GM12872 (cell line): ENCODE data around the gene NOVA2.

Experiments used
- TF ChIP-seq, protein P1 (sequence below): IDR thresholded peaks from 3 replicates; pipeline ENCODE4 v1.5.1; 2011; ENCODE audit warnings: low read depth, mild to moderate bottlenecking, low read length, moderate library complexity; ENCODE audit not compliant: insufficient read depth

The NOVA2 gene, protein sequence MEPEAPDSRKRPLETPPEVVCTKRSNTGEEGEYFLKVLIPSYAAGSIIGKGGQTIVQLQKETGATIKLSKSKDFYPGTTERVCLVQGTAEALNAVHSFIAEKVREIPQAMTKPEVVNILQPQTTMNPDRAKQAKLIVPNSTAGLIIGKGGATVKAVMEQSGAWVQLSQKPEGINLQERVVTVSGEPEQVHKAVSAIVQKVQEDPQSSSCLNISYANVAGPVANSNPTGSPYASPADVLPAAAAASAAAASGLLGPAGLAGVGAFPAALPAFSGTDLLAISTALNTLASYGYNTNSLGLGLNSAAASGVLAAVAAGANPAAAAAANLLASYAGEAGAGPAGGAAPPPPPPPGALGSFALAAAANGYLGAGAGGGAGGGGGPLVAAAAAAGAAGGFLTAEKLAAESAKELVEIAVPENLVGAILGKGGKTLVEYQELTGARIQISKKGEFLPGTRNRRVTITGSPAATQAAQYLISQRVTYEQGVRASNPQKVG

DNA sequence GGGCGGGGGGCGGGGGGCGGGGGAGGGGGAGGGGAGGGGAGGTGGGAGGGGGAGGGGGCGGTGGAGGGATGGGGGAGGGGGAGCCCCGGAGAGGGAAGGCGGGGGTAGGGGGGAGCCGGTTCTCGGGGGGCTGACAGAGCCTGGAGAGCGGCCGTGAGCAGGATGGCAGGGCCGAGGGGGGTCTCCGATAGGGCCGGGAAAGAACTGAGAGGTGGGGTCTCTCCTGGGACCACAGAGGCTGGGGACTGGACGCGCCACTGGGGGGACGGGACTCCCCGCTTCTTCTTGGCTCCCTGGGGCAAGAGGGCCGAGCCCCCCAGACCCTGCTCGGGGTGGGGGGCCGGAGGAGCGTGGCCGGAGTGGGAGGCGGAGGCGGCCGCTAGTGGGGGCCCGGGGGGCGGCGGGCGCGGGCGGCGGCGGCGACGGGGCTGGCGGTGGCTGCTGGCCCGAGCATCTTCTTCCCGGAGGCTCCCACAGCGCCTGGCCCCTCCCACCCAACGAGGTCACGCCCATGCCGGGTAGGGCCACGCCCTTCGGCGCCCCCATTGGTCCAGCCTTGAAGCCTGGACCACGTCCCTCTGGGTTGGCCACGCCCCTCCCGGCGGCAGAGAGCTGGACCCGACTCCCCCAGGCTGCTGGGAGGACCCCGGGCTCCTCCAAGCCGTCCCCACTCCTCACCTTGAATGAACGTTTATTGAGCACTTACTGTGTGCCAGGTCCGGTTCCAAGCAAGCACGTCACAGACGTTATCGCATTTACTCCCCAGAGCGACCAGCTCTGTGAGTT lies at the start of gene NOVA2:
TSS of gene NOVA2 (minus strand) at position 313 of the 786 bp plus-strand sequence. CDS start 514 bp downstream, outside the sequence.
- TF ChIP-seq, protein P1, sequence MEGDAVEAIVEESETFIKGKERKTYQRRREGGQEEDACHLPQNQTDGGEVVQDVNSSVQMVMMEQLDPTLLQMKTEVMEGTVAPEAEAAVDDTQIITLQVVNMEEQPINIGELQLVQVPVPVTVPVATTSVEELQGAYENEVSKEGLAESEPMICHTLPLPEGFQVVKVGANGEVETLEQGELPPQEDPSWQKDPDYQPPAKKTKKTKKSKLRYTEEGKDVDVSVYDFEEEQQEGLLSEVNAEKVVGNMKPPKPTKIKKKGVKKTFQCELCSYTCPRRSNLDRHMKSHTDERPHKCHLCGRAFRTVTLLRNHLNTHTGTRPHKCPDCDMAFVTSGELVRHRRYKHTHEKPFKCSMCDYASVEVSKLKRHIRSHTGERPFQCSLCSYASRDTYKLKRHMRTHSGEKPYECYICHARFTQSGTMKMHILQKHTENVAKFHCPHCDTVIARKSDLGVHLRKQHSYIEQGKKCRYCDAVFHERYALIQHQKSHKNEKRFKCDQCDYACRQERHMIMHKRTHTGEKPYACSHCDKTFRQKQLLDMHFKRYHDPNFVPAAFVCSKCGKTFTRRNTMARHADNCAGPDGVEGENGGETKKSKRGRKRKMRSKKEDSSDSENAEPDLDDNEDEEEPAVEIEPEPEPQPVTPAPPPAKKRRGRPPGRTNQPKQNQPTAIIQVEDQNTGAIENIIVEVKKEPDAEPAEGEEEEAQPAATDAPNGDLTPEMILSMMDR: no peak

DNA sequence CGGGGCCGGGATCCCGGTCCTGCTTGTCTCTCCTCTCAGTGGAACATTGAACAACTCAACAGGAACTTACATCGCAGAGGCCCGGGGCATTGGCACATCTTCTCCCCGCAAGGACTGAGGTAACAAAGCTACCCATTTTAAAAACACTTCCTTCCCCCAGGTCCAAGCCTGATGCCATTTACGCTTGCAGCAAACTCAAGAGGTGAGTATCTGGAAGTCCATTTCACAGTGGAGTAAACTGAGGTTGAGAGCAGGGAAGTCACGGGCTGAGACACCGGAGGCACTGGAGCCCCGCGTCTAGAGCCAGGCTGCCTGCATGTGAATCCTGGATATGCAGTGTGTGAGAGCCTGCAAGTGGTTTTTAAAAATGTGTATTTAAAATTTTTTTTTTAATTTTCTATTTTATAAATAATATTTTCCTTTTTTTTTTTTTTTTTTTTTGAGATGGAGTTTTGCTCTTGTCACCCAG lies 49.7 kb upstream of the NOVA2 start:
- TF ChIP-seq, protein P1: no peak

DNA sequence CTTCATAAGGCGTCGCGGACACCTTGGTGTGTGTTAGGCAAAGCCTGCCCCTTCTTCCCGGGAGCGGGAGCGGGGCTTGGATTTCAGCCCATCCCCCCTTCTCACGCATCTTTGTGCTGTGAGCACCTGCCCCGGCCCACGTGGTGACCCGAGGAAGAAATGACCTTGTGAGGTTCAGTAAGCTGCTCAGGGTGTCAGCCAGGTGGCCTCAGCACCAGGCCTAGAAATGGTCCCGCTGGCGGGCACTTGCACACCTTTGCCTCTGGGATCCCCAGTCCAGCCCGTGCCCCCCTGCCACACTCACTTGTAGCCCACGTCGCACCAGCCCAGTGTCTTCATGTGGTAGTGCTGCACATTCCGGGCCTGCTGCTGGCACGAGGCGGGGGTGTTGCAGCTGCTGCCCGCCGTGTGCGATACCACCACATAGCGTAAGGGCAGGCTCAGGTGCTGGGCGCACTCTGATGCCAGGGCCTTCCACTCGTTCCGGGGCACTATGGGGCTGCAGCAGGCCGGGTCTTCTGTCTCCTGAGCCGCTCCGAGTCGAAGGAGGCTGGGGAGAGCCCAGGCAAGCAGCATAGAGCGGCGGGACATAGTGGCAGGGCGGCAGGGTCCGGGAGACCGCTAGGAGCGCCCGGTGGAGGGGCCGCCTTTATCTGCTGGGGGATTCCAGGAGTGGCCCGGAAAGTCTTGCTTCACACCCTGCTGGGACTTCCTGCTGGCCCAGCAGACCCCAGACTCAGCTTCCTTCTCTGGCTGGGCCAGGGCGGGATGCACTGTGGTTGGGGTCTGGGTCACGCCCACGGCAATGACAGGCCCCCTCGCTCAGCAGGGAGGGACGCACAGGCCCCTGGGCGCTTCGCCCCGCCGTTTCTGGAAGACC lies 49.0 kb upstream of the NOVA2 start, which contains the start of gene PGLYRP1:
TSS of gene PGLYRP1 (minus strand) at position 623 of the 880 bp plus-strand sequence. CDS start at position 591, 32 bp downstream.
- TF ChIP-seq, protein P1: no peak

DNA sequence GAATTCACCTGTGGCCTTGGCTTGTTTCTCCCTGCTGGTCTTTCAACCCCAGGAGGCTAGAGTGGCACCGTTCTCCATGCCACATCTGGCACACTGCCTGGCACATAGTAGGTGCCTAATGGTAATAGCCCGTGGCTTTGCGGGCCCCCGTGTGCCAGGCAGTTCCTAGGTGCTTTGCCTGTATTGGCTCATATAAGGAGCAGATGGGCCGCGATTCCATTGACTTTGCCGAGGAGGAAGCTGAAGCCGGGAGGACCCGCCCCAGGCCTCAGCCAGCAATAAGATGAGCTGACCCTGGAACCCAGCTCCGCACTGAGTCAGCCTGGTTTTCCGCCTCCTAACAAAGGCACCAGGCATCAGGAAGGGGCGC lies 48.4 kb upstream of the NOVA2 start:
- TF ChIP-seq, protein P1: no peak

DNA sequence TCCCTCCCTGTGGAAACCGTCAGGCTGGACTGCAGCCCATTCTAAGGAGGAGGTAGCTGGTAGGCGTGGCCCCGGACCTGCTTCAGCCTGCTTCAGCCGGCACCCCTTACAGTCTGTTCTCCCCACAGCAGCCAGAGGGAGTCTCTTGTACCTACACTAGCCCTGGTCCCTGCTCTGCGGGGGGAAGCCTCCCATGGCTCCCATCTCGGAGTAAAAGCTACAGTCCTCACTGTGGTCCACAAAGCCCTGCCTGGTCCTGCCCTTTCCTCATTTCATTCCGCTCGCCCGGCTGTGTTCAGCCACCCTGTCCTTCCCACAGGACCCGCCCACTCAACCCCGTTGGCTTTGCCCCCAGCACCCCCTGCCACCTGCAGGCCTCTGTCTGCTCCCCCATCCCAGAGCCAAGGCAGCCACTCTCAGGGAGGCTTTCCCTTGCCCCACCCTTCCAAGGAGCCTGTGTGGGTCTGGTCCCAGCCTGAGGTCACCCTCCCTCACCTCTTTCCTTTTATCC lies 47.9 kb upstream of the NOVA2 start:
- TF ChIP-seq, protein P1: no peak

DNA sequence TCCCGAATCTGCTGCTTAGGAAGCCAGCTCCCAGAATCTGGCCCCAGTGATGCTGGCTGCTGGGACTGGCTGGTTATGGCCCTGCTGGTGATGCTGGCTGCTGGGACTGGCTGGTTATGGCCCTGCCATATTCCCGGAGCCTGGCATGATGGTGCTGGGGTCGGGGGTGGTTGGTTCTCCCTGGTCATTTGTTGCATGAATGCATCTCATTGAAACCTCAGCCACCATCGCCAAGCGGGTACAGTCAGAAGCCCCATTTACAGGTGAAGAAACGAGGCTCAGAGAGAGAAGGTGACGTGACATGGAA lies 47.1 kb upstream of the NOVA2 start:
- TF ChIP-seq, protein P1: no peak
